ENCODE measurements around the gene PIGU.
A peak's percentile ranks its signal among the peaks of the same experiment; 100 is the strongest.
"Not testable (repeated sequence)": the region's sequence is repeated elsewhere in the genome, so short reads cannot be mapped to it uniquely, and the experiment has no call there.

The PIGU gene

DNA sequence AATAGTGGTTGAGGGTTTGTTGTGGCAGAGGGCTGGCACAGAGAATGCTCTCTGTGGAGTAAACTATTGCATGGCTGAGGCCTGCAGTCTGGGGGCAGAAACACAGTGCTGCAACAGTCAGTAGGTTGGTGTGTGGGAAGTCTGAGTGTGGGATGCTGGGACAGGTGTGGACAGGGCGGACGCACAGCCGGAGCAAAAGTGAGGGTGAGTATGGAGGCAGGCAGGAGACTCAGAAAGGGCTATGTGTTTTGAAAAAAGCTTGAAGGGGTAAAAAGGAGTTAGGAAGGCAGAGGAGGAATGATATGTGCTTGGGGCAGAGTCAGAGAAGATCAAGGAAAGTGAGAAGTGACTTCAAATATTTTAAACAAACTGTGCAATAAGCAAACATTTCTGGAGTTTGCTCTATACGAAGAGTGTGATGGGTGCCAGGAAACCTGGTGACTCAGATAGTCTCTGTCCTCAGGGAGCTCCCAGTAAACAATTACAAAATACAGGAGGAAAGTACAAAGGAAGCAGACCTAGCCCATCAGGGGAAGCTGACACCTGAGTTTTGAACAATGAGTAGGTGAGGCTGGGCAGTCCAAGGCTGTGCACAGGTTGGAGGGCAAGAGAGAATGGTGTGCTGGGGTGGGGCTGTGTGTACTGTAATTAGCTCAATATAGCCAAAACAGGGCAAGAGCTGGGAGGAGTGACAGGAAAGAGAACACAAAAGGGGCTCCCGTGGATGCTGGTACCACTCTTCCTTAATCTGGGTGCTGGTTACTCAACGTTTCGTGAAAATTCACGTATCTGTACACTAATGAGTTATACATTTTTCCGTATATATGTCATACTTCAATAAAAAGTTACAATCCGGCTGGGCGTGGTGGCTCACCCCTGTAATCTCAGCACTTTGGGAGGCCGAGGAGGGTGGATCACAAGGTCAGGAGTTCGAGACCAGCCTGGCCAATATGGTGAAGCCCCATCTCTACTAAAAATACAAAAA, 55.2 kb downstream of the PIGU start:
- no peak for DNase-seq (ENCODE audit: low read depth)

DNA sequence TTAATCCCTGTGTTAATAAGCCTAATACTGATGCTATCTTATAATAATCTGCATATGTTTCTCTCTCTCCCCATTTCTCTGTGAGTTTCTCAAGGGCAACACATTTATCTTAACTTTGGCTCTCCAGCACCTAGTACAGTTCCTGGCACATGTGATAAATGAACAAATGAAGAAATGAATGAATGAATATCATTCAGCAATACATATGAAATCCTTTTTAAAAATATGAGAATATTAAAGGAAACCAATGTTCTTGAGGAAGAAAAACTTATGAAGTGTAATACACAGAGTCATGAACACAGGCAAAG, 55.9 kb downstream of the PIGU start:
- no peak for DNase-seq (ENCODE audit: low read depth)

DNA sequence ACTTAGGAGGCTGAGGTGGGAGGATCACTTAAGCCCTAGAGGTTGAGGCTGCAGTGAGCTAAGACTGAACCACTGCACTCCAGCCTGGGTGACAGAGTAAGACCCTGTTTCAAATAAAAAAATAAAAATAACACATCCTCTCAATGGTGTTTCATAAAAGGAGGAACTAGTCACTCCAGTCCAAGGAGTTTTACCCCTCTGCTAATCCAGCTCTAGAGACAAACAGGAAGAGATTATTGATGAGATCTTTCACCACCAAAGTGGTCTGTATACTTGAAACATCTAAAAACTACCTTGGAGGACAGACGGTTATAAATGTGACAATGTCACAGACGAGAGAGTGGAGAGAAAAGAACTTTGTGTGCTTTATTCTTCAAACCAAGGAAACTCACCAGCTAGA, 58.2 kb downstream of the PIGU start:
- no peak for DNase-seq (ENCODE audit: low read depth)

DNA sequence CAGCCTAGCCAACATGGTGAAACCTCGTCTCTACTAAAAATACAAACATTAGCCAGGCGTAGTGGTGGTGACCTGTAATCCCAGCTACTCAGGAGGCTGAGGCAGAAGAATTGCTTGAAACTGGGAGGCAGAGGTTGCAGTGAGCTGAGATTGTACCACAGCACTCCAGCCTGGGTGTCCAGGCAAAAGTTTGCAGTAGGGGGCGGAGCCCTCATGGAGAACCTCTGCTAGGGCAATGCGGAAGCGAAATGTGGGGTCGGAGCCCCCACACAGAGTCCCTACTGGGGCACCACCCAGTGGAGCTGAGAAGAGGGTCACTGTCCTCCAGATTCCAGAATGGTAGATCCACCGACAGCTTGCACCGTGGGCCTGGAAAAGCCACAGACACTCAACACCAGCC, 60.0 kb downstream of the PIGU start:
- not testable (repeated sequence) for DNase-seq (ENCODE audit: low read depth)

DNA sequence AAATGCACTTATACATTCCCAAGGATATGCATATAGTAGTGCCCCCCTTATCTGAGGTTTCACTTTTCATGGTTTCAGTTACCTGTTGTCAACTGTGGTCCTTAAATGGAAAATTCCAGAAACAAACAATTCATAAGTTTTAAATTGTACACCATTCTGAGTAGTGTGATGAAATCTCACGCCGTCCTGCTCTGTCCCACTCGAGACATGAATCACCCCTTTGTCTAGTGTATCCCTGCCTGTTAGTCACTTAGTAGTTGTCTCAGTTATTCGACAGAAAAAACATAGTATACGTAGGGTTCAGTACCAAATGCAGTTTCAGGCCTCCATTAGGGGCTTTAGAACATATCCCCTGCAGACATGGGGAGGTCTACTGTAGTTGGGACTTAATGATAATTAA, 61.4 kb downstream of the PIGU start:
- DNase-seq (ENCODE audit: low read depth) = no peak

DNA sequence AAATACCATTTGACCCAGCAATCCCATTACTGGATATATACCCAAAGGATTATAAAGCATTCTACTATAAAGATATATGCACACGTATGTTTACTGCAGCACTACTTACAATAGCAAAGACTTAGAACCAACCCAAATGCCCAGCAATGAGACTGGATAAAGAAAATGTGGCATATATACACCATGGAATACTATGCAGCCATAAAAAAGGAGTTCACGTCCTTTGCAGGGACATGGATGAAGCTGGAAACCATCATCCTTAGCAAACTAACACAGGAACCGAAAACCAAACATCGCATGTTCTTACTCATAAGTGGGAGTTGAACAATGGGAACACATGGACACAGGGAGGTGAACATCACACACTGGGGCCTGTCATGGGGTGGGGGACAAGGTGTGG, 64.9 kb downstream of the PIGU start:
- DNase-seq (ENCODE audit: low read depth) = not testable (repeated sequence)

DNA sequence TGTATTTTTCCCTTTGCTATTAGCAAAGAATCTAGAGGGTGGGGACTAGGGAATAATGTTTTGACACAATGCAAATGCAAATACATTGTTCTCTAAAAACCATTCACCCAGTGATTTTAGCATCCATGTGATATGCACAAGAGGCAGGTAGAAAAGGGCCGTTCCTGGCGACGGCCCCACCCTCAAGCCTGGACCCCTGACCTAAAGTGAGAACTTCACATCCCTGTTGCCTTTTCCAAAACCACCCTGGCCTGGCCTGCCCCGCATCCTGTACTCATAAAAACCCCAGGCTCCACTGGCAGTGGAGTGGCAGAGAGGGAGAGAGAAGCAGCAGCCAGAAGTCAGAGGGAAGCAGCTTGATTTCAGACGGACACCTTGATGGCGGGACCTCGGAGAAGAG, 69.8 kb downstream of the PIGU start:
- no peak for DNase-seq (ENCODE audit: low read depth)

DNA sequence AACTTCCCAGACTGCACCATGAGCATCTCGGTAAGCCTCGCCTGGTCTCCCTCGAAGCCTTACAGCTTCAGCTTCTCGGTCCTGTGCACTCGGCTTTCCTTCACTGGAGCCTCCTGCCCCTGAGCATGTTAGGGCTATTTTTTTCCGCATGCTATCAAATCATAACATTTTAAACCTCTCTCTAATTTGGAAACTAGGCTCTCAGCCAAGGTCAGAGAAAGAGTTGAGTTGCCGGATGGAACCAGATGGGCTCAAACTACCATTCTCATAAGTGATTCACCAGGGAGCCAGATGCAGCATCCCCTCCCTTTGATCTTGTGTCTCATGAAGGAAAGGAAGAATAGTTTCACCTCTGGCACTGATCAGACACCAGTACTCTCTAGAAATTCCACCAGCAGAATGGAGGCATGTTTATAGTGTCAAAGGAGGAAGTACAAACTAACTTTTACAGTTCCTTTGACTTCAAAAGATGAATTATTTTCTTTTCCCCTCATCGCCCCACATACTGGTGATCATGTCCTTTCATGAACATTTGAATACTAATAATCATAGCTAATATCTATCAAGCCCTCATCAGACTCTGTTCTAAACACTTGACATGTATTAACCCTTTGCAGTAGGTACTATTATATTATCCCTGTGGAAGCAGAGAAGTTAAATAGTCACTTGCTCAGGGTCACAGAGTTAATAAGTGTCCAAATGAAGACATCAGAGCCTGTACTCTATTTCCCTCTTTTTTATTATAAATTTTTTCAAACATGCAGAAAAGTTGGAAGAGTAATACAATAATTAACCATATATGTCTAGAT, 71.7 kb downstream of the PIGU start:
- peak; percentile 40 for DNase-seq (ENCODE audit: low read depth)

DNA sequence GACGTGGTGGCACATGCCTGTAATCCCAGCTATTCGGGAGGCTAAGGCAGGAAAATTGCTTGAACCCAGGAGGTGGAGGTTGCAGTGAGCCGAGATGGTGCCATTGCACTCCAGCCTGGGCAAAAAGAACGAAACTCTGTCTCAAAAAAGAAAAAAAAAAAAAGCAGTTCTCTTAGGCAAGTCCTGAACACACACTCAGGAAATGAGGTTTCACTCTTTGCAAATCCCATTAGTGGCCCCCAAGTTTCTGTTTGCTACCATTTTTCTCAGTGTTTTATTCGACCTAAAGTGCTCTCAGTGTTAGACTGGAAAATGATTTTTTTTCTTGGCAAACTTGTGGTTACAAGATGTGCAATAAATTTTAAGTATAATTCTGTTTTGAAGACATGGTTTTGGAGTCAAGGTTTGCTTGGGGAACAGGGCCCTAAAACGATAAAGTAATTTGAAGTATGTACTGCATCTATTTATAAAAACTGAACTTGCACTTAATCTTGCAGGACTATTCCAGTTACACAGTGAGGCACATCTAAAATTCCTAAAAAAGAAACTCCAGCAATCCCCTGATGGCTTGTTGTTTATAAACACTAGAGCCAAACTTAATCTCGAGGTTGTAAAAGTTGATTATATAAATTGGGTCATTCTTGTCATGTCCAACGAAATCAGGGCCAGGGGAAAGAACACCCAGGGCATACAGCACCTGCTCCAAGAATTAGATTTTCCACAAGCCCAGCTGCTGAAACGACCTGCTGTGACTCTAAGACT, 75.8 kb downstream of the PIGU start:
- no peak for DNase-seq (ENCODE audit: low read depth)

DNA sequence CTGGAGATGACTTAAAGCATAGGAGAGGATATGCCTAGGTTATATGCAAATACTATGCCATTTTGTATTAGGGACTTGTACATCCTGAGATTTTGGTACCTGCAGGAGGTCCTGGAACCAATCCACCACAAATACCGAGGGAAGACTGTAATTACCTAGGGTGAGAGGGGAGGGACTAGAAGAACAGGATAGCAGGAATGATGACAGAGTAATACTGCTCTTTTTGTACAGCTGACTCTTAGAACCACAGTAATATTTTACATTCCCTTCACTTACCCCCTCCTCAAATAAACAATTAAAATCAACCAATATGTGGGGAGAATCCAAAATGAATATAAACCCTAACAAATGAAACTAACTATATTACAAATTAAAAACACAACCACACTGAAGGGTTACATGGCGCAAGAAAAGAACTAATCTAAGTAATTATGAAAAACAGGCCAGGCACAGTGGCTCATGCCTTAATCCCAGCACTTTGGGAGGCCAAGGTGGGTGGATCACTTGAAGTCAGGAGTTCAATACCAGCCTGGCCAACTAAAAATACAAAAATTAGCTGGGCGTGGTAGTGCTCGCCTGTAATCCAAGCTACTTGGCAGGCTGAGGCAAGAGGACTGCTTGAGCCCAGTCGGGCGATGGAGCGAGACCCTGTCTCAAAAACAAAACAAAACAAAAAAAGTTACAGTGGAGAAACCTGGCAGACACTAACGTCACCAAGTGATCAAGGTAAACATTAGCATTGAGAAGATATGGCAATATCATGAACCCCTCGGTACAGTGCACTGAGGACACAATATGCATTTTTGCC, 81.3 kb downstream of the PIGU start:
- no peak for DNase-seq (ENCODE audit: low read depth)

DNA sequence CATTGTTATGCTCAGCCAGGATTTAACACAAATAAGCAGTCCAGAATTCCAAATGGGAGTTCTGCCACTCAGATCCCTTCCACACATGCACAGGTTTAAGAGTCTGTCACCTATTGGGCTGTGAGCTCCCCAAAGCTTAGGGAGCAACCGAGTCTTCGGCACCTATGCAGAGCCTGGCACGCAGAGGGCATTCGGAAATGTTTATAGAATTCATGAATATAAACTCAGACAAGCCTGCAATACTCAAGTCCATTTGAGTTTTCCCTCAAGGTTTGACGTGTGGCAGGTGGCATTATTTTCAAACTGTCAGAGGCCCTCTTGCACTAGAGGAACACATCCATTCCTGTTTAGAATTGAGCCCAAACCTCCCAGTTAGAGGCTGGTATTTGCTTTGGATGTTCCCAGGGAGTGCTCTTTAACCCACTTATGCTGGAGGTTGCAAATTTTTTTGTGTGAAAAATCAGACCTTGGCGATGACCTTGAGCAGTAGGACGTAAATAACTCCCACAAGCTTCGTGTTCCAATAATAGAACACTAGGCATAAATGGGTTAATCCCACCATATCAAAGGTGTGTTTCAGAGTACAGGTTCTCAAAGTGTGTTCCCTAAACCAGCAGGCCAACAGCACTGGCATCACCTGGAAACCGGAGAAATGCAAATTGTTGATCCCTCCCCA, 90.3 kb downstream of the PIGU start:
- DNase-seq (ENCODE audit: low read depth) = no peak

DNA sequence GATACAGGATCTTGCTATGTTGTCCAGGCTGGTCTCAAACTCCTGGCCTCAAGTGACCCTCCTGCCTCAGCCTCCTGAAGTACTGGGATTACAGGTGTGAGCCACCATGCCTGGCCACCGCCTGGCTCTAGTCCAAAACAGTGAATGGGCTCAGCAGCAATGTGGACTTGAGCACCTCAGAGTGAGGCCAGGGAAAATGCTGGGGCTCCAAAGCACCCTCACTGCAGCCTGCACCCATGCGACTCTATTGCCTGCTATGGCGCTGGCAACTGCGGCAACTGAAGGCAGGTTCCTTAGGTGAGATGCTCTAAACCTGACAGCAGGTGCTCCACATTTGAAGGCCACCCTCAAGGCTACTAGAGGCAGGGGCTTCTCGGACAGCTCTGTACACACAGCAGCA, 91.9 kb downstream of the PIGU start:
- no peak for DNase-seq (ENCODE audit: low read depth)

DNA sequence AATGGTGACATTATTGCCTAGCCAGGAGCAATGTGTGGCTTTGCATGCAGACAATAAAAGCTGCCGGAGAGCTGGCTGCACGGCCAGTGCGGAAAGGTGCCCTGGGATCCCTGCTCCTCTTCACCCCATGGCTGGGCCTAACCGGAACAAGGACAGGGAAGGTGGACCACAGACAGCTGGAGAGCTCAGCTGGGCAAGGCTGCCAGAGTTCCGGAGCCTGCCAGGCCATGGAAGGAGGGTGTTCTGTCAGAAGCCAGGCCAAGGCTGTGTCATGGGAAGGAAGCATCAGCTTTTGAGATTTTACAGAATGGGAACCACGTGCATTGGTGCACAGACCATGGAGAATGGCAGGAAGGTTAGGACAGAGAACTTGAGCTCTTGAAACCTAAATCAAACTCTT, 93.3 kb downstream of the PIGU start:
- no peak for DNase-seq (ENCODE audit: low read depth)

DNA sequence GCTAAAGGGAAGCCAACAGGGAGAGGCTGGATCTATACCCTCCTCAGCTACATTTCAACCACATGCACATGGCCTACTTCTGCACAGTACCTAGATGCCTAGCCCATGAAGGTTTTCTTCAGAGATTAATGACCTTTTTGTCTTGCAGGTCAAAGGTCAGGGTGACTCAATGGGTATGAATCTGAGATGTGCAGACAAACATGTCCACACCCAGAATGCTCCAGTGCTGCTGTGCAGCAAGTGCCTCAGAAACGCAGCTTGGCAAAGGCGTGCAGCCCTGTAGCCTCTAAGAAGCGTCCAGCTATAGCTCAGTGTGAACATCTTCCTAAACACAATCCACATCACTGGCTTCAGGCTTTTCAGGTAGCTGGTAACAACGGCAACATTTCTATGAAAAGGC, 94.0 kb downstream of the PIGU start:
- DNase-seq (ENCODE audit: low read depth) = no peak

DNA sequence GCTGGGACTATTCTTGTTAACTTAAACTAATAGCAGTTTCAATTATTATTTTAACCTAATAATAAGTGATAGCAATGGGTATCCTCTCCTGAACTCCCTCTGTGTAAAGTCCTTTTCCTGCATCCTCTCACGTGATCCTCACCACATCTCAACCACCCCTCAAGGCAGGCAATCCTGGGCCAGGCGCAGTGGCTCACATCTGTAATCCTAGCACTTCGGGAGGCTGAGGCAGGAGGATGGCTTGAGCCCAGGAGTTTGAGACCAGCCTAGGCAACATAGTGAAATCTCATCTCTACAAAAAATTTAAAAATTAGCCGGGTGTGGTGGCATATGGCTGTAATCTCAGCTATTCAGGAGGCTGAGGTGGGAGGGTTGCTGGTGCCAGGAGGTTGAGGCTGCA, 94.7 kb downstream of the PIGU start:
- no peak for DNase-seq (ENCODE audit: low read depth)

DNA sequence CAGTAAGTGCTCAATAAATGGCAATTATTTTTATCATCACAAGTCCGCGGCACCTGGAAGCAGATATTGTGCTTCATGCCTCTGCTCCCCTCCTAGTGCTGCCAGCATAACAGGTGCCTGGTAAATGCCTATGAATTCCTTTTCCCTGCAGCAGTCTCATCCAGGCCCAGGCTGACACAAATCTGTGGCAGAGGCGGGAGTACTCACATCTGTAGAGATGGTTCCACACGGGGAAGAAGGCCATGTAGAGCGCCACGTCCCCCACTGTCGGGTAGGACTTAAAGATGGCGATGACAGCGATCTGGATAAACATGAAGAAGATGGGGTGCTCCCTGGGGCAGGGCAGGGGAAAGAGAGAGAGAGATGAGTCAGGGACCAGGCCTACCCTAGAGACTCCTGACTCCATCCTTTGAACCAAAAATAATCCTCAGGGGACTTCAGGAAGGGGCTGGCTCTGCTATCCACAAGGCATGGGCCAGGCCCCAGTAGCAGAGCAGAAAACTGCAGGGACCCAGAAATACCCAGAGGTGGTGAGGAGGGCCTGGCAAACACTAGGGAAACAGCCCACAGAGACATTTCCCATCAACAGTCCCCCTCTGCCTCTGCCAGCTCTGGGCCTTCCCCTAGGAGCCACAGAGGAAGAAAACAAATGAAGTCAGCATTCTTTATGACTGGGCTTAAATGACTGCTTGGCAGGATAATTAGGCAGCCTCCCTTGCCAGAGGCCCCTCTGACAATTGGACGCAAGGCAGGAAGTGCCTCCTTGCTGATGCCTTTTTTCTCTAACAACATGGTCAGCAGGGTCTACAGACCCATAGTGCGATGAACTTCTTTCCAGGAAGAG, 95.3 kb downstream of the PIGU start:
- no peak for DNase-seq (ENCODE audit: low read depth)

DNA sequence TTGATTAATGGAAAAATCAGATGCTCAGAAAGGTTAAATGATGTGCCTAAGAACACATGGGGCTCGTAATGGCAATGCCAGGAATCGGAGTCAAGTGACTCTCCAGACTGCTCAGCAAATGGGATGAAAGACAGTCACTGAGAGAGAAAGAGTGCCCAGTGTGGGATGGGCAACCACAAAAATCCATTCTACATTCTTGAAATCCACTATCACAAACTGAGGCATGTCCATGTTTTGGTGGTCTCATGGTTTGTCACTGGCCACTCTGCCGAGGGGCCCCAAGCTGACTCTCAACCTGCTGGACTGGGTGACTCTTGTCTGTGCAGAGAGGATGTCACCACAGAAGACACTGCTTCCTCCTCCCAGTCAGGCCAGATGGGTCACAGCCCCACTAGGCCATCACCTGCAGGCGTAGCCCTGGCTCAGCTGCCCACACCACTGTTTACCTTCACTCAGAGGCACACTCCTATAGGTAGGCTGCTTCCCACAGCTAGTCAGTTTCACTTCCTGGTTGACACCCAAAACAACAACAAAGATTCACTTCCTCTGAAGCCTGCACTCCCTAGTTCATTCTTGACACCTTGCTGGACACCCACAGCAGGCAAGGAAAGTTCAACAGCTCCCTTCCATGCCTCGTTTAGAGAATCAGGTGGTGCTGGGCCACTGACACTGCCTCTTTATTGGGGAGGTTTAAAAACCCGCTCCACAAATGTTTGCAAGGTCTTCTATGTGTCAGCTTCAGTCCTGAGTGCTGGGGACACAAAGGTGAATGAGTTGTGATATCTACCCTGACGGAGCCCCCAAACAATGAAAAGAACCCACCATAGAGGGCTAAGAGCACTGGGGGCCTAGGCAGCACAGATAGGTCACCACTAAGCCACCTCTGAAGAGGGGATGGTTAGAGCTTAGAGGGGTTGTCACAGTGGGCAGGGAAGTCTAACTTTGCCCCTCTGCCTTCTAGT, 96.6 kb downstream of the PIGU start:
- DNase-seq (ENCODE audit: low read depth) = no peak

DNA sequence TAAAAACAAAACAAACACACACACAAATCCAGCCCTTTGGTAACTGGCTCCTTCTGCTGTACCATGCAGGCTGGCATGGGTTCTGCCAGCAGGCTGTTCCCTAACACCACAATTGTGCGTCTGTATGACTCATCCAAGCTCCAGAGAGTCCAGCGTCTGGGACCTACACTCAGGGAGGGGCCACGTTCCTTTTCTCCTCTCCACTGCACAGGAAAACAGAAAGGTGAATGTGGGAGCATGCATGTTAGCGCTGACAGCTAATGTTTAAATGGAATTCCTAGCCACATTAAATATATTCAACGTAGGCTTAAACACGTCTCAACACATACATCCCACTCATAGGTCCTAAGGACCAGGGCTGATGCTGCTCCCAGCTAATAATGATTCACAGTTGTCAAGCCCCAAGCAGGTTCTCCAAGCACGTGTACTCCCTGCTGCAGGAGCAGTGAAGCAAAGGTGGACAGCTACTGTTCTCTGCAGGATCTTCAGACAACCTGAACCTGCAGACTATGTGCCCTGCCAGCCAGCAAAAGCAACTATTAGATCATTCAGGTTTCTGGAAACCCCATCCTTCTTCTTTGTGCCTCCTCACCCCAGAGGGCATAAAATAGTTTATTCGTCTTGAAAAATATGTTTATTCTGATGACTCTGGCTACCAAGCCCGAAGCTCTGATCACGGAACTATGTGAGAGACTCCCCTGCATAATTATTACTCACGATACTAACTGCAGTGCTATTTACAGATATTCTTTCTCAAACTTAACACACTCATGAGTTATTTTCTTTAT, 97.5 kb downstream of the PIGU start:
- no peak for DNase-seq (ENCODE audit: low read depth)

Data from non-pigmented ciliary epithelial cell (primary cell).